Mesendoderm (in vitro differentiated cells): ENCODE results near the gene PRIMA1.

Experiments
- DNase-seq: peaks from one replicate; pipeline ENCODE4 v3.0.0; 2013
- H2AK5ac ChIP-seq: 2 replicates; pipeline ENCODE4 v1.6.1; 2013; ENCODE audit warnings: low read length, inconsistent platforms
- H2BK120ac ChIP-seq: 2 replicates; pipeline ENCODE4 v1.6.1; 2013; ENCODE audit warnings: low read depth, mild to moderate bottlenecking, low read length, moderate library complexity, mixed read lengths
- H2BK15ac ChIP-seq: replicated peaks from 2 replicates; pipeline ENCODE4 v1.6.1; 2013; ENCODE audit warnings: low read depth, mild to moderate bottlenecking, moderate library complexity
- H2BK5ac ChIP-seq: 2 replicates; pipeline ENCODE4 v1.6.1; 2013; ENCODE audit warnings: low read length, inconsistent platforms
- H3K18ac ChIP-seq: 2 replicates; pipeline ENCODE4 v1.6.1; 2013; ENCODE audit warnings: mild to moderate bottlenecking, low read length, mixed read lengths
- H3K23ac ChIP-seq: one replicate; pipeline ENCODE4 v1.6.1; 2013; ENCODE audit warnings: low read length
- H3K27ac ChIP-seq: 2 replicates; pipeline ENCODE4 v1.5.1; 2013; ENCODE audit warnings: low read depth, mild to moderate bottlenecking, inconsistent platforms, low read length, moderate library complexity
- H3K27me3 ChIP-seq: 2 replicates; pipeline ENCODE4 v1.6.1; 2013; ENCODE audit warnings: low read length, control low read depth, mild to moderate bottlenecking, inconsistent platforms; ENCODE audit not compliant: insufficient read depth, poor library complexity
- H3K36me3 ChIP-seq: 2 replicates; pipeline ENCODE4 v1.6.1; 2013; ENCODE audit warnings: low read length, inconsistent platforms; ENCODE audit not compliant: control insufficient read depth, insufficient read depth
- H3K4ac ChIP-seq: one replicate; pipeline ENCODE4 v1.6.1; 2013; ENCODE audit warnings: low read depth, mild to moderate bottlenecking, low read length, moderate library complexity
- H3K4me1 ChIP-seq: 2 replicates; pipeline ENCODE4 v1.6.1; 2013; ENCODE audit warnings: low read depth, low read length, inconsistent platforms; ENCODE audit not compliant: control insufficient read depth
- H3K4me2 ChIP-seq: 2 replicates; pipeline ENCODE4 v1.6.1; 2013; ENCODE audit warnings: low read length
- H3K4me3 ChIP-seq: 2 replicates; pipeline ENCODE4 v1.5.1; 2013; ENCODE audit warnings: mild to moderate bottlenecking, low read length
- H3K56ac ChIP-seq: one replicate; pipeline ENCODE4 v1.6.1; 2013; ENCODE audit warnings: low read length
- H3K79me1 ChIP-seq: 2 replicates; pipeline ENCODE4 v1.6.1; 2013; ENCODE audit warnings: low read length, inconsistent platforms
- H3K79me2 ChIP-seq: 2 replicates; pipeline ENCODE4 v1.6.1; 2013; ENCODE audit warnings: mild to moderate bottlenecking, low read length; ENCODE audit not compliant: control insufficient read depth, insufficient read depth
- H3K9ac ChIP-seq: 2 replicates; pipeline ENCODE4 v1.6.1; 2013; ENCODE audit warnings: low read length, inconsistent platforms
- H4K5ac ChIP-seq: one replicate; pipeline ENCODE4 v1.6.1; 2013; ENCODE audit warnings: low read length
- H4K8ac ChIP-seq: one replicate; pipeline ENCODE4 v1.6.1; 2013; ENCODE audit warnings: low read depth, mild to moderate bottlenecking, control low read depth, low read length, moderate library complexity
- WGBS: extraction: QIAGEN DNeasy Blood & Tissue Kit; methylation state at CpG from one replicate; pipeline ENCODE4 v1.1.7; 2013; ENCODE audit warnings: low lambda C conversion rate, missing lambda C conversion rate; ENCODE audit not compliant: insufficient coverage; ENCODE audit errors: extremely low coverage; 5-methylcytosine and 5-hydroxymethylcytosine counted together

The PRIMA1 gene

DNA sequence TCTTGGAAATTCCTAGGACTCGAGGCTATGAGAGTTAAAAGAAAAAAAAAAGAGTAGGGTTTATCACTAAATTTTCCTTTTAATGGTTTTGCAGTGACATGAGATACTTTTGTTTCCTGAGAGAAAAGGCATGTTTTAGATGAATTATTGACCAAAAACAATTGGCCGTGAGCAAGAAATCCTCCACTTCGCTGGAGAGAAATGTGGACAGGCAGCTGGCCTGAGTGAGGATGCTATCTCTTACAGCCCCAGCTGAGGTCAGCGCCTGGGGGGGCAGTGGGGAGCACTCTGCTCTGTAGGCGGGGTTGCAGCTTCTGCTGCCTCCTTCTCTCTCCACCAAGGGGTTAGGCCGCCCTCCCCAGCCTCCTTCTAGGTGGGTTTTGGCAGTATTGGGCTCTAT is 54.7 kb downstream of the PRIMA1 start:
- Histone ChIP-seq H4K8ac (no peak overlapping the region), H3K79me1 (no peaks in the 10 kb centered on the region), H3K4ac (no peak overlapping the region), H3K27me3 (no peaks in the 10 kb centered on the region), H3K4me2 (no peak overlapping the region), H2BK5ac (no peak overlapping the region), H2BK120ac (no peak overlapping the region), H2AK5ac (no peak overlapping the region), H3K56ac (no peak overlapping the region), H2BK15ac (no peak overlapping the region), H3K9ac (no peak overlapping the region), H4K5ac (no peak overlapping the region), H3K4me3 (no peak overlapping the region), H3K36me3 (no peaks in the 10 kb centered on the region), H3K79me2 (no peaks in the 10 kb centered on the region), H3K4me1 (no peaks in the 10 kb centered on the region), H3K23ac (no peak overlapping the region), H3K18ac (no peak overlapping the region), H3K27ac (no peak overlapping the region)
- no peak for DNase-seq
- WGBS = no CpG with 5 or more reads among the region's 6 CpGs

DNA sequence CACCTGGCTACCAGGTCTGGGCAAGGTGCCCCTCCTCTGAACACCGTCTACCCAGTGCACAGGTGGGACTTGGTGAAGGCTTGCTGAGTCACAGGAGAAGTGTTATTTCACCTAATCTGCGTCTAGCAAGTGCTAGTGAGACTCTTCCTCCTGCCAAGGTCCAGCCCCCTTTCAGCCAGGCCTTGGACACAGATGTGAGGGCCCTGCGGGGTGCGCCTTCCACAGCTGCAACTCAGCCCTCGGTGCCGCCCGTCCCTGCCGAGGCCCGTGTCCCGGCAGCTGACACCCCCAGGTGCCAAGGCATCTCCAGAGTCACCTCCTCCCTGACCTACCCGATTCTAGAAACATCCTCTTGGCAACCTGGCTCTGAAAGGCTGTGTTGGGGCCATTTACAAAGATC is 55.1 kb downstream of the PRIMA1 start:
- DNase-seq = no peak
- Histone ChIP-seq H3K79me1 (no peaks in the 10 kb centered on the region), H3K4ac (no peak overlapping the region), H3K23ac (no peak overlapping the region), H2BK120ac (no peak overlapping the region), H3K27ac (no peak overlapping the region), H3K4me3 (no peak overlapping the region), H2BK5ac (no peak overlapping the region), H2AK5ac (no peak overlapping the region), H3K9ac (no peak overlapping the region), H3K18ac (no peak overlapping the region), H3K56ac (no peak overlapping the region), H3K4me1 (no peaks in the 10 kb centered on the region), H4K5ac (no peak overlapping the region), H3K4me2 (no peak overlapping the region), H2BK15ac (no peak overlapping the region), H4K8ac (no peak overlapping the region), H3K27me3 (no peaks in the 10 kb centered on the region), H3K79me2 (no peaks in the 10 kb centered on the region), H3K36me3 (no peaks in the 10 kb centered on the region)
- no CpG with 5 or more reads among the region's 11 CpGs for WGBS

DNA sequence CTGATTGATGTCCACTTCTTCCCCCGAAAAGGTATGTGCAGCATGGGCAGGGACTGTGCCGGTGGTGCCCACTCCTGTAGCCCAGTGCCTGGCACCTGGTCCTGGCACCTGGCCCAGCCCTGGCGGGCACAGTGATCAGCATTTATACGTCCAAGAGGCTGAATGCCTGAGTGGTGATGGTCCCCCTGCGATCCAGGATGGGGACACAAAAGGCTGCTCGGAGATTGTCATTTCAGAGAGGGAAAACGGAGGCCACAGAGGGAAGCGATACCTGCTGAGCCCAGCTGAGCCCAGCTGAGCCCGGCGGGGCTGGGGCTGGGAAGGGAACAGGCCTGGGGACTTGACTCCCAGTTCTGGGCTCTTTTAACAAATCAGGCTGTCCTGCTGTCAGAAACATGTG is 55.8 kb downstream of the PRIMA1 start:
- Histone ChIP-seq H2BK120ac (no peak overlapping the region), H3K4me1 (no peaks in the 10 kb centered on the region), H2BK15ac (no peak overlapping the region), H3K36me3 (no peaks in the 10 kb centered on the region), H3K23ac (no peak overlapping the region), H3K18ac (no peak overlapping the region), H3K27me3 (no peaks in the 10 kb centered on the region), H2AK5ac (no peak overlapping the region), H2BK5ac (no peak overlapping the region), H3K4me2 (no peak overlapping the region), H4K8ac (no peak overlapping the region), H3K79me2 (no peaks in the 10 kb centered on the region), H3K27ac (no peak overlapping the region), H3K4ac (no peak overlapping the region), H3K9ac (no peak overlapping the region), H3K4me3 (no peak overlapping the region), H4K5ac (no peak overlapping the region), H3K79me1 (no peaks in the 10 kb centered on the region), H3K56ac (no peak overlapping the region)
- WGBS = no CpG with 5 or more reads among the region's 10 CpGs
- DNase-seq = no peak

DNA sequence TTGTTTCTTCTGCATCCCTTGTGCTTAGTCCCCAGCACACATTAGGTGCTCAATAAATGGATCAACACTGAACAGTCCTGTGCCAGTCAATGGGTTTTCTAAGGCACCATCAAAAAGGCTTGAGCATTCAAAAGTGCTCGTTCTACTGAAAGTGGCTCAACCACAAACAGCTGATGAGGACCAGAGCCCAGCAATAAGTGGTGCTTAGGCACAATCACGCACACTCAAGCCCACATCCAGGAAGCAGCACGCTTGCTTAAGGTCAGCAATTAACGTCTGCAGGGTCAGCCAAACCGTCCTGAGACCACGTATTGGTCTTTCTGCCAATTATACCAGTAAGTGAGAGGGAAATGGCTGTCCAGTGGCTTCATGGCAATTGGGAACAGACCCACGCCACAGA is 56.5 kb downstream of the PRIMA1 start:
- no peak overlapping the region for H3K23ac ChIP-seq

DNA sequence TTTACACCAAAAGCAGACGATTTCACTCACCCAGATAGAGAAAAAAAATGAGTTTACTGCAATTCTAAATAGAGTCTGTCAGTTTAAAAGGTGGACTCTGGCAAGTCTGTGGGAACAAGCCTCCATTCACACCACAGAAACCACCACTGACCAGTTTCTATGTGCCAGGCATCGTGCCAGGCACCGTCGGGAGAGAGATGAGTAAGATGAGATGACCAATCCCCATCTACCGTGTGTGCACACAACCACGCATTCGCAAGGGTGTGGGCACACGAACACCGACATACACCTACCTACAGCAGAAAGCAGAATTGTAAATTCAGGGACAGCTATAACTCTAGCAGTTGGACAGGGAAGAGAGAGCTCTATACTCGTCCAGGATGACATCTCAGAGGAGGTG is 58.3 kb downstream of the PRIMA1 start:
- no peak overlapping the region for H3K56ac ChIP-seq
- H3K27ac ChIP-seq = no peak overlapping the region
- H3K4me1 ChIP-seq = no peaks in the 10 kb centered on the region
- no peak overlapping the region for H2BK120ac ChIP-seq
- no peak overlapping the region for H3K4me2 ChIP-seq
- H4K5ac ChIP-seq = no peak overlapping the region
- no peak overlapping the region for H3K4ac ChIP-seq
- no peak overlapping the region for H2BK15ac ChIP-seq
- H3K36me3 ChIP-seq = no peaks in the 10 kb centered on the region
- H4K8ac ChIP-seq = no peak overlapping the region
- no peaks in the 10 kb centered on the region for H3K79me1 ChIP-seq
- no peak overlapping the region for H3K23ac ChIP-seq
- no peak overlapping the region for H2BK5ac ChIP-seq
- H3K18ac ChIP-seq = no peak overlapping the region
- H3K27me3 ChIP-seq = no peaks in the 10 kb centered on the region
- H2AK5ac ChIP-seq = no peak overlapping the region
- H3K9ac ChIP-seq = no peak overlapping the region
- WGBS = no CpG with 5 or more reads among the region's 10 CpGs
- no peak for DNase-seq
- no peaks in the 10 kb centered on the region for H3K79me2 ChIP-seq
- H3K4me3 ChIP-seq = no peak overlapping the region

More for the DNA sequence above, 56.5 kb downstream of the PRIMA1 start:
- no peak overlapping the region for H3K9ac ChIP-seq
- no peak overlapping the region for H4K5ac ChIP-seq
- H2BK120ac ChIP-seq = no peak overlapping the region
- H3K36me3 ChIP-seq = no peaks in the 10 kb centered on the region
- H3K4ac ChIP-seq = no peak overlapping the region
- no peak overlapping the region for H3K18ac ChIP-seq
- H2BK5ac ChIP-seq = no peak overlapping the region
- H3K79me2 ChIP-seq = no peaks in the 10 kb centered on the region
- H3K4me2 ChIP-seq = no peak overlapping the region
- no peaks in the 10 kb centered on the region for H3K4me1 ChIP-seq
- H3K4me3 ChIP-seq = no peak overlapping the region
- no peak for DNase-seq
- no peak overlapping the region for H4K8ac ChIP-seq
- H2BK15ac ChIP-seq = no peak overlapping the region
- no peak overlapping the region for H3K56ac ChIP-seq
- H3K27me3 ChIP-seq = no peaks in the 10 kb centered on the region
- no peak overlapping the region for H3K27ac ChIP-seq
- no peaks in the 10 kb centered on the region for H3K79me1 ChIP-seq
- H2AK5ac ChIP-seq = no peak overlapping the region
- no CpG with 5 or more reads among the region's 7 CpGs for WGBS

DNA sequence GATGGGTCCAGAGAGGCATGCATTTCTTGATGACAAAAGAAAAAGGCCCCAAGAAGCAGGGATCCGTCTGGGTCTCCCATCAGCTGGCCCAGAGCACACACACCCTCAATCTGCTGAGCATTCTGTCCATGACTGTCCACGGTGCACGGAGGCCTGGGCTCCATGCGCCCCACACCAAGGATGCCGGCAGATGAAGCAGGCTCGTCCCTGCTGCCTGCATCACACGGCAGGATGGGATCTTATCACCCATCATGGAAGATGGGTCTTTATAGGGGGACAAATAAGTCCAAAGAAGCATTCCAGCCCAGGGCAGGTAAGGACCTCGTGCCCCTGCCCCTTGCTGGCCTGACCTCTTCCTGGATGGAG is 59.7 kb downstream of the PRIMA1 start:
- no peak overlapping the region for H3K27ac ChIP-seq
- H2BK5ac ChIP-seq = no peak overlapping the region
- no peak overlapping the region for H3K56ac ChIP-seq
- no peak overlapping the region for H3K9ac ChIP-seq
- no peaks in the 10 kb centered on the region for H3K79me2 ChIP-seq
- no peaks in the 10 kb centered on the region for H3K27me3 ChIP-seq
- H3K4me2 ChIP-seq = no peak overlapping the region
- no peak overlapping the region for H4K5ac ChIP-seq
- no peak overlapping the region for H4K8ac ChIP-seq
- no peak overlapping the region for H3K18ac ChIP-seq
- no peaks in the 10 kb centered on the region for H3K4me1 ChIP-seq
- no peak overlapping the region for H3K23ac ChIP-seq
- H3K4ac ChIP-seq = no peak overlapping the region
- no peaks in the 10 kb centered on the region for H3K79me1 ChIP-seq
- no peak for DNase-seq
- H3K4me3 ChIP-seq = no peak overlapping the region
- no peak overlapping the region for H2BK15ac ChIP-seq
- no peak overlapping the region for H2BK120ac ChIP-seq
- no peak overlapping the region for H2AK5ac ChIP-seq
- WGBS = no CpG with 5 or more reads among the region's 8 CpGs
- H3K36me3 ChIP-seq = no peaks in the 10 kb centered on the region
